H1 (cell line): ENCODE results near the gene VCPKMT. TPM values are rescaled to one million over a fixed set of nuclear protein-coding genes. Genes with fewer than 3 reads are reported as not detected.

Experiments
- CTCF ChIA-PET: fragments of 300-600 bp; sonication (Branson Sonifier 250); formaldehyde crosslinking; loops from one replicate; lab custom pipeline; 2021; ENCODE audit not compliant: partially characterized antibody; lab: Charles Lee
- POLR2A ChIA-PET: fragments of 300-600 bp; sonication (Branson Sonifier 250); formaldehyde crosslinking; loops from one replicate; lab custom pipeline; 2021; ENCODE audit warnings: inconsistent platforms; ENCODE audit not compliant: partially characterized antibody; lab: Charles Lee
- DNase-seq, 2 experiments: peaks; one replicate each; pipeline versions ENCODE4 v3.0.0 to v3.0.0-alpha.2; 2010 to 2022; ENCODE audit warnings: low spot score in 2 of 2, low read depth in 1 of 2, mixed read lengths in 1 of 2
- FAIRE-seq: peaks from 2 replicates; lab custom pipeline; 2011; peaks lifted over from hg19 to GRCh38; lab: Jason Lieb, UNC
- H2AFZ ChIP-seq: 2 replicates; pipeline ENCODE4 v1.8.1; 2012; ENCODE audit warnings: low read length, inconsistent platforms
- H2AK5ac ChIP-seq: 2 replicates; pipeline ENCODE4 v1.6.1; 2013; ENCODE audit warnings: low read depth, low read length
- H2BK120ac ChIP-seq: replicated peaks from 2 replicates; pipeline ENCODE3; 2013; ENCODE audit warnings: low read depth, low read length, inconsistent platforms
- H2BK12ac ChIP-seq: 2 replicates; pipeline ENCODE4 v1.6.1; 2013; ENCODE audit warnings: low read depth, low read length
- H2BK15ac ChIP-seq: 2 replicates; pipeline ENCODE4 v1.6.1; 2013; ENCODE audit warnings: low read length
- H2BK20ac ChIP-seq: 2 replicates; pipeline ENCODE4 v1.6.1; 2013; ENCODE audit warnings: low read length
- H2BK5ac ChIP-seq: 2 replicates; pipeline ENCODE4 v1.6.1; 2013; ENCODE audit warnings: low read depth, low read length
- H3K14ac ChIP-seq: 2 replicates; pipeline ENCODE4 v1.6.1; 2013; ENCODE audit warnings: inconsistent platforms; ENCODE audit not compliant: insufficient read length
- H3K18ac ChIP-seq: 2 replicates; pipeline ENCODE4 v1.6.1; 2013; ENCODE audit warnings: low read length; ENCODE audit errors: extremely low read depth
- H3K23ac ChIP-seq: 2 replicates; pipeline ENCODE4 v1.6.1; 2013; ENCODE audit warnings: inconsistent platforms; ENCODE audit not compliant: insufficient read length
- H3K23me2 ChIP-seq: 2 replicates; pipeline ENCODE4 v1.6.1; 2013; ENCODE audit warnings: low read depth, low read length
- H3K27ac ChIP-seq: 2 replicates; pipeline ENCODE4 v1.6.1; 2011; ENCODE audit warnings: low read depth, low read length, inconsistent platforms
- H3K27me3 ChIP-seq, 4 experiments: replicated peaks in 1 of 4; 1 replicate in 1 of 4; 2 replicates in 3 of 4; pipeline versions ENCODE4 v1.6.1 to v1.8.1; 2011 to 2013; ENCODE audit warnings: low read length in 3 of 4, mild to moderate bottlenecking in 3 of 4, inconsistent platforms in 2 of 4, mixed read lengths in 2 of 4, moderate library complexity in 1 of 4; ENCODE audit not compliant: control insufficient read depth in 3 of 4, insufficient read depth in 3 of 4; ENCODE audit errors: extremely low read depth in 1 of 4
- H3K36me3 ChIP-seq, 4 experiments: 2 replicates each; pipeline versions ENCODE4 v1.6.1 to v1.8.1; 2011 to 2013; ENCODE audit warnings: mild to moderate bottlenecking in 4 of 4, low read length in 3 of 4, moderate library complexity in 2 of 4, control low read depth in 1 of 4, inconsistent platforms in 1 of 4; ENCODE audit not compliant: insufficient read depth in 4 of 4, control insufficient read depth in 2 of 4
- H3K4ac ChIP-seq: replicated peaks from 2 replicates; pipeline ENCODE3; 2013; ENCODE audit warnings: low read length, low read depth, mixed read lengths, inconsistent platforms; ENCODE audit not compliant: insufficient read length
- H3K4me1 ChIP-seq, 4 experiments: replicated peaks in 1 of 4; 1 replicate in 1 of 4; 2 replicates in 3 of 4; pipeline versions ENCODE4 v1.6.1 to v1.8.1; 2011 to 2013; ENCODE audit warnings: low read length in 3 of 4, inconsistent platforms in 2 of 4, mixed read lengths in 1 of 4; ENCODE audit not compliant: insufficient read depth in 4 of 4, control insufficient read depth in 3 of 4
- H3K4me2 ChIP-seq, 2 experiments: 2 replicates each; pipeline versions ENCODE4 v1.6.1 to v1.8.1; 2011 to 2013; ENCODE audit warnings: low read depth in 2 of 2, low read length in 2 of 2, control low read depth in 1 of 2, inconsistent platforms in 1 of 2, mild to moderate bottlenecking in 1 of 2; ENCODE audit not compliant: insufficient read depth in 1 of 2
- H3K4me3 ChIP-seq, 4 experiments: fragments of 200-600, 300-600 bp in 1 of 4; sonication (generic), shearing (Covaris generic), sonication (Bioruptor Twin) in 1 of 4; 2 replicates each; pipeline versions ENCODE4 v1.5.1 to v1.8.1; 2011 to 2016; ENCODE audit warnings: low read length in 4 of 4, low read depth in 3 of 4, control low read depth in 2 of 4, inconsistent platforms in 2 of 4, mild to moderate bottlenecking in 2 of 4, mixed read lengths in 1 of 4, moderate library complexity in 1 of 4; ENCODE audit not compliant: insufficient read depth in 2 of 4; ENCODE audit errors: extremely low read depth in 1 of 4
- H3K56ac ChIP-seq: replicated peaks from 2 replicates; pipeline ENCODE3; 2013; ENCODE audit warnings: low read depth, mild to moderate bottlenecking, mixed read lengths, low read length, inconsistent platforms; ENCODE audit not compliant: insufficient read length
- H3K79me1 ChIP-seq: 2 replicates; pipeline ENCODE4 v1.6.1; 2013; ENCODE audit warnings: low read depth, low read length, control low read depth
- H3K79me2 ChIP-seq, 2 experiments: 2 replicates each; pipeline versions ENCODE4 v1.6.1 to v1.8.1; 2012 to 2013; ENCODE audit warnings: low read length in 2 of 2, mild to moderate bottlenecking in 2 of 2, inconsistent platforms in 1 of 2; ENCODE audit not compliant: insufficient read depth in 2 of 2, control insufficient read depth in 1 of 2
- H3K9ac ChIP-seq, 4 experiments: replicated peaks in 1 of 4; 1 replicate in 1 of 4; 2 replicates in 3 of 4; pipeline versions ENCODE4 v1.6.1 to v1.8.1; 2011 to 2013; ENCODE audit warnings: low read depth in 3 of 4, low read length in 3 of 4, control low read depth in 2 of 4, mild to moderate bottlenecking in 2 of 4, moderate library complexity in 2 of 4, inconsistent platforms in 1 of 4; ENCODE audit errors: extremely low read depth in 1 of 4
- H3K9me3 ChIP-seq, 2 experiments: 2 replicates each; pipeline versions ENCODE4 v1.6.1 to v1.8.1; 2012 to 2013; ENCODE audit warnings: mild to moderate bottlenecking in 2 of 2, moderate library complexity in 2 of 2, control low read depth in 1 of 2, inconsistent platforms in 1 of 2, low read depth in 1 of 2, low read length in 1 of 2, mixed read lengths in 1 of 2; ENCODE audit not compliant: insufficient read depth in 2 of 2
- H4K20me1 ChIP-seq, 2 experiments: replicated peaks in 1 of 2; 2 replicates each; pipeline versions ENCODE3 to v1.8.1; 2011 to 2013; ENCODE audit warnings: inconsistent platforms in 2 of 2, low read length in 2 of 2, mild to moderate bottlenecking in 1 of 2; ENCODE audit not compliant: insufficient read depth in 2 of 2, control insufficient read depth in 1 of 2
- H4K5ac ChIP-seq: 2 replicates; pipeline ENCODE4 v1.6.1; 2013; ENCODE audit warnings: low read length, low read depth, mixed read lengths, inconsistent platforms; ENCODE audit not compliant: insufficient read length
- H4K8ac ChIP-seq: 2 replicates; pipeline ENCODE4 v1.8.0; 2013; ENCODE audit warnings: mild to moderate bottlenecking, moderate library complexity, low read length, inconsistent platforms; ENCODE audit not compliant: insufficient read depth; ENCODE audit errors: extremely low read depth
- H4K91ac ChIP-seq: replicated peaks from 2 replicates; pipeline ENCODE3; 2013; ENCODE audit warnings: low read length, mixed read lengths, inconsistent platforms; ENCODE audit not compliant: insufficient read length
- BRCA1 ChIP-seq: IDR thresholded peaks from 2 replicates; pipeline ENCODE4 v1.6.1; 2012; ENCODE audit warnings: low read depth, low read length, improper control_type of control experiment
- CBX8 ChIP-seq: fragments of 300-800, 300-1000 bp; sonication (generic); IDR thresholded peaks from 2 replicates; pipeline ENCODE4 v1.7.1; 2016; ENCODE audit warnings: low read depth, low read length, borderline replicate concordance
- HDAC6 ChIP-seq: IDR thresholded peaks from one replicate; pipeline ENCODE4 v1.7.1; 2012; ENCODE audit warnings: low read depth, mild to moderate bottlenecking, inconsistent platforms, low read length, moderate library complexity
- RBBP5 ChIP-seq: IDR thresholded peaks from 2 replicates; pipeline ENCODE4 v1.7.1; 2012; ENCODE audit warnings: low read depth, mild to moderate bottlenecking, inconsistent platforms, low read length, moderate library complexity, borderline replicate concordance
- RNF2 ChIP-seq: fragments of 200-900, 300-1000 bp; sonication (generic); IDR thresholded peaks from 2 replicates; pipeline ENCODE4 v1.7.1; 2016; ENCODE audit warnings: borderline replicate concordance, low read depth, mild to moderate bottlenecking, antibody characterized with exemption, low read length; ENCODE audit not compliant: poor library complexity, severe bottlenecking; ENCODE audit errors: missing control alignments
- SP2 ChIP-seq: IDR thresholded peaks from 2 replicates; pipeline ENCODE4 v1.6.1; 2012; ENCODE audit warnings: mild to moderate bottlenecking, low read length, inconsistent platforms
- TAF1 ChIP-seq: IDR thresholded peaks from 2 replicates; pipeline ENCODE4 v1.6.1; 2011; ENCODE audit warnings: mild to moderate bottlenecking, low read depth, low read length
- TEAD4 ChIP-seq: IDR thresholded peaks from 2 replicates; pipeline ENCODE4 v1.6.1; 2012; ENCODE audit warnings: low read depth, low read length, inconsistent platforms, mixed read lengths
- WGBS, 2 experiments: shearing (Covaris generic) in 1 of 2; methylation state at CpG; one replicate each; pipeline versions ENCODE4 v1.1.6 to v1.1.7; 2013 to 2015; ENCODE audit warnings: low lambda C conversion rate in 2 of 2, mixed read lengths in 2 of 2, inconsistent platforms in 1 of 2, low coverage in 1 of 2, missing lambda C conversion rate in 1 of 2; ENCODE audit not compliant: insufficient replicate concordance in 2 of 2, insufficient coverage in 1 of 2, insufficient read length in 1 of 2; ENCODE audit errors: extremely low coverage in 1 of 2, missing lambda C conversion rate in 1 of 2; 5-methylcytosine and 5-hydroxymethylcytosine counted together
- long read RNA-seq, 2 experiments: library from RNA in 1 of 2; library from capped mRNA in 1 of 2; stranded (forward); transcript quantifications; one replicate each; pipeline ENCODE4 v2.0.0, GENCODE V29; 2021; ENCODE audit warnings: inconsistent platforms in 1 of 2
- polyA minus RNA-seq, 3 experiments: library from RNA; depleted of rRNA, polyadenylated mRNA; stranded (reverse); fragments of >200 nt; gene quantifications; 1 replicate in 2 of 3; 2 replicates in 1 of 3; pipeline ENCODE4 v1.2.3, GENCODE V29; 2011
- polyA plus RNA-seq, 7 experiments: library from polyadenylated mRNA; depleted of rRNA in 3 of 7; stranded (reverse) in 5 of 7; unstranded in 2 of 7; fragments of >200 nt in 5 of 7; fragments of 200-250 nt in 2 of 7; gene quantifications; 1 replicate in 5 of 7; 2 replicates in 1 of 7; 4 replicates in 1 of 7; pipeline versions ENCODE4 v1.2.1 to v1.2.3, GENCODE V29; 2011 to 2013; ENCODE audit warnings: missing spikeins in 2 of 7, mixed read lengths in 2 of 7
- total RNA-seq: library from RNA; stranded (reverse); fragmentation: NEBNext Ultra II Directional; extraction: Animal tissue kit (Norgen Biotek cat#: 25700); gene quantifications from 2 replicates; pipeline ENCODE4 v1.2.1, GENCODE V29; 2021

Gene VCPKMT
- total RNA-seq = 7.1 and 8.9 TPM in 2 replicates
- polyA plus RNA-seq (2011; rRNA removed) = 3.8 and 4.8 TPM in 2 replicates
- polyA plus RNA-seq (2011; cell fraction: cytosol; rRNA removed) = 6.4 TPM
- polyA plus RNA-seq (2011; cell fraction: nucleus; rRNA removed) = 11.6 TPM
- 6.0 to 10.5 TPM (median 6.5 TPM) in 4 replicates for polyA plus RNA-seq (2012, experiment 1 of 2)
- polyA plus RNA-seq (2012, experiment 2 of 2) = 1.3 TPM
- 8.4 TPM for polyA plus RNA-seq (2013, experiment 1 of 2)
- 8.8 TPM for polyA plus RNA-seq (2013, experiment 2 of 2)
- polyA minus RNA-seq (2011; rRNA and poly(A)+ RNA removed) = 2.5 and 2.8 TPM in 2 replicates
- polyA minus RNA-seq (2011; cell fraction: cytosol; rRNA and poly(A)+ RNA removed) = 3.4 TPM
- 8.9 TPM for polyA minus RNA-seq (2011; cell fraction: nucleus; rRNA and poly(A)+ RNA removed)
- long read RNA-seq, experiment 1, partial matches to known transcripts = 0 of 7 reads
- long read RNA-seq, experiment 1, other reads (novel, unspliced or antisense) = 4 of 7 reads
- long read RNA-seq, experiment 2, transcript VCPKMT-202 (6 exons, 1,761 nt) = major isoform, 9 of 17 reads
- long read RNA-seq, experiment 2, partial matches to known transcripts = 0 of 17 reads
- long read RNA-seq, experiment 2, other reads (novel, unspliced or antisense) = 1 of 17 reads

DNA sequence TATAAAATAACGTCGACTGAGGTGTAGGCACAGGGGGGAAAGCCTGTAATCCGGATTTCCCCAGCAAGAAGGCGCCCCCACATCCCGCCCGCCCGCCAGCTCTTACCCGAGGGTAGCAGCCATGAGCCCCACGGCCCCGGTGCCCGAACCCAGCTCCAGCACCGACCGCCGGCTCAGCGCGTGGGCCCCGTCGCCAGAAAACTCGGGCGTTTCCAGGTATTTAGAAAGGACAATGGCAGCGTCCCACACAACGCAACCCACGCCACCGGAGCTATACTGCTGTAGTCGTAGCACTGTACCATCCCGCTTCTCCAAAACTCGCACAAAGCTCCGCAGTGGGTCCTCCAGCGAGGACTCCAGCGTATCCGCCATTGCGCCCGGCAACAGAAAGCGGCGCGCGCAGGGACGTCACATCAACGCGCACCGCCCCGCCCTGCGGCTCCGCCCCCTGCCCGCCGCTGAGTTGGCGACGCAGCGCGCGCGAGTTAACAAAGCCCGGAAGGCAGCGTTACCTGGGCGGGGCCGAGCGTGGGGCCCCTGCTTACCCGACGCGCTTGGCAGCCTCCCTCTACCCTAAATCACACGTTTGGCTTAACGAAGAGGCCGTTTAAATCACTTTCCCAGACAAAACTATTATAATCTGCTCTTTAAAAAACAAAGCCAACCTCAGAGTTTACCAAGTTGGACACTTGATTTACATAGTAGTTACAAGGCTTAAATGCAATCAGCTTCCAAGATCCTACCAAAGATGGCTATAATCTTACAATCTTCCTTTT is at the start of gene VCPKMT:
TSS of gene VCPKMT (minus strand) at position 392 of the 776 bp plus-strand sequence. CDS start at position 372, 20 bp downstream.
- peak within 1 kb of the TSS; percentile 64 for H2AFZ ChIP-seq
- H3K56ac ChIP-seq = peak within 1 kb of the TSS; percentile 53
- H3K4me3 ChIP-seq = peak within 1 kb of the TSS; percentile 93 to 97 (median 96)
- H2AK5ac ChIP-seq = no peak within 1 kb of the TSS
- peak within 1 kb of the TSS; percentile 88 for H3K27ac ChIP-seq
- peak within 1 kb of the TSS; percentile 47 for H3K4ac ChIP-seq
- H3K9ac ChIP-seq = peak within 1 kb of the TSS; percentile 99
- 2% methylated on average over 61 of the region's 63 CpGs; no CpG with 5 or more reads in 1 of the 2 experiments for WGBS, 2 experiments
- H2BK120ac ChIP-seq = no peak within 1 kb of the TSS
- H3K23me2 ChIP-seq = no peaks in the 10 kb centered on the region; the same call in 1 of the 2 replicates
- H3K14ac ChIP-seq = no peak within 1 kb of the TSS
- H3K79me2 ChIP-seq = peaks cover 0 to 19% of the 10 kb centered on the region in 2 experiments; a peak in 3 of 4 replicates
- H3K36me3 ChIP-seq = peaks cover 10 to 33% (median 24%) of the 10 kb centered on the region in 4 experiments
- peak within 1 kb of the TSS; percentile 100; the same call in 1 of the 2 replicates for H4K8ac ChIP-seq
- peak within 1 kb of the TSS; percentile 76 for H4K91ac ChIP-seq
- H3K27me3 ChIP-seq = no peaks in the 10 kb centered on the region
- no peak within 1 kb of the TSS for H2BK15ac ChIP-seq
- no peaks in the 10 kb centered on the region for H3K9me3 ChIP-seq
- ChIA-PET POLR2A (interaction anchor here (0.8 to 3.4 kb wide), 16 partner anchors 9 to 348 kb away, joined by 3 to 27 read pairs (median 5); partner anchors contain the start of genes ARF6, KLHDC2, NEMF and SOS2), CTCF (interaction anchor here (0.9 to 1.4 kb wide), 4 partner anchors 8 to 254 kb away, joined by 3 to 4 read pairs (median 4); no protein-coding TSS in a partner anchor)
- FAIRE-seq = no peak
- peaks cover 0 to 2% of the 10 kb centered on the region in 2 experiments for H4K20me1 ChIP-seq
- H3K4me2 ChIP-seq = peak within 1 kb of the TSS; percentile 67 to 71
- no peak within 1 kb of the TSS for H3K23ac ChIP-seq
- peaks cover 0 to 6% (median 3%) of the 10 kb centered on the region in 4 experiments; a peak in 3 of 7 replicates for H3K4me1 ChIP-seq
- peak within 1 kb of the TSS; percentile 88 for H4K5ac ChIP-seq
- peak; percentile 66 to 95 for DNase-seq
- no peak within 1 kb of the TSS; the same call in 1 of the 2 replicates for H3K18ac ChIP-seq
- no peaks in the 10 kb centered on the region; the same call in none of the 2 replicates for H3K79me1 ChIP-seq
- H2BK20ac ChIP-seq = no peak within 1 kb of the TSS
- no peak within 1 kb of the TSS for H2BK12ac ChIP-seq
- H2BK5ac ChIP-seq = peak within 1 kb of the TSS; percentile 77; the same call in 1 of the 2 replicates
- TF ChIP-seq RNF2 (no peak), SP2 (no peak), BRCA1 (no peak), TEAD4 (0 out of 2 replicates have a peak, but pooled peaks have one; percentile 27), HDAC6 (no peak), CBX8 (no peak), TAF1 (peak; percentile 99), RBBP5 (peak; percentile 93)
